ENCODE measurements around the gene SCRN2. TPM values are rescaled to one million over a fixed set of nuclear protein-coding genes. Genes with fewer than 3 reads are reported as not detected.

SCRN2 gene
- total and polyA plus RNA-seq, 2 of the 13 experiments (the other 11 are each of a cell fraction or from before 2014, with no cell fraction given): 21.7 to 29.5 TPM

GRCh38 chr17:47821424-47822391 is 19.4 kb downstream of the SCRN2 start, which contains the start of gene OSBPL7 (continued):
- TF ChIP-seq GTF2F1 (IDR thresholded peaks at IDR 0.05; ENCODE audit: low read length): no peak
- TF ChIP-seq CBFB (CRISPR knock-in tag; IDR thresholded peaks at IDR 0.05): peak; percentile 52; the same call in 1 of the 2 replicates
- TF ChIP-seq ZGPAT (CRISPR knock-in tag; IDR thresholded peaks at IDR 0.05): peak; percentile 71; the same call in 1 of the 2 replicates
- TF ChIP-seq FIP1L1 (IDR thresholded peaks at IDR 0.05; ENCODE audit: borderline replicate concordance, insufficient read depth, low read depth, low read length): no peak
- TF ChIP-seq MYNN (CRISPR knock-in tag; IDR thresholded peaks at IDR 0.05; ENCODE audit: low read depth): no peak
- TF ChIP-seq ZBTB34 (CRISPR knock-in tag; IDR thresholded peaks at IDR 0.05): 0 out of 2 replicates have a peak, but pooled peaks have one; percentile 58
- no peak for TF ChIP-seq SIX1 (CRISPR knock-in tag; IDR thresholded peaks at IDR 0.05; ENCODE audit: borderline replicate concordance)
- TF ChIP-seq YEATS2 (CRISPR knock-in tag; IDR thresholded peaks at IDR 0.05; ENCODE audit: borderline replicate concordance): peak; percentile 90; the same call in 1 of the 2 replicates
- peak; percentile 44; the same call in 1 of the 2 replicates for TF ChIP-seq ZNF768 (CRISPR knock-in tag; IDR thresholded peaks at IDR 0.05)
- peak; percentile 32; the same call in 1 of the 2 replicates for TF ChIP-seq BCL6 (CRISPR knock-in tag; IDR thresholded peaks at IDR 0.05)
- peak; percentile 95 for TF ChIP-seq HOMEZ (CRISPR knock-in tag; IDR thresholded peaks at IDR 0.05; ENCODE audit: low read depth)
- peak; percentile 19 for TF ChIP-seq HCFC1 (IDR thresholded peaks at IDR 0.05; ENCODE audit: low read depth, low read length)
- TF ChIP-seq RXRA (CRISPR knock-in tag; IDR thresholded peaks at IDR 0.05): peak; percentile 63
- peak; percentile 93; the same call in 1 of the 2 replicates for TF ChIP-seq SPEN (CRISPR knock-in tag; IDR thresholded peaks at IDR 0.05; ENCODE audit: low read depth)
- no peak for TF ChIP-seq STAT5B (CRISPR knock-in tag; IDR thresholded peaks at IDR 0.05)
- TF ChIP-seq SALL2 (CRISPR knock-in tag; IDR thresholded peaks at IDR 0.05): peak; percentile 62; the same call in 1 of the 2 replicates
- peak; percentile 73; the same call in 1 of the 2 replicates for TF ChIP-seq ETV5 (CRISPR knock-in tag; IDR thresholded peaks at IDR 0.05; ENCODE audit: borderline replicate concordance)
- TF ChIP-seq HBP1 (CRISPR knock-in tag; IDR thresholded peaks at IDR 0.05; ENCODE audit: low read depth): peak; percentile 71; the same call in 1 of the 2 replicates
- peak; percentile 80 for TF ChIP-seq KDM5B (CRISPR knock-in tag; IDR thresholded peaks at IDR 0.05; ENCODE audit: borderline replicate concordance)
- TF ChIP-seq ZBTB7B (CRISPR knock-in tag; IDR thresholded peaks at IDR 0.05): peak; percentile 49; the same call in 1 of the 2 replicates
- TF ChIP-seq SIN3A (IDR thresholded peaks at IDR 0.05; ENCODE audit: borderline replicate concordance, low read depth, low read length): peak; percentile 93
- TF ChIP-seq FOSL2 (CRISPR knock-in tag; IDR thresholded peaks at IDR 0.05): peak; percentile 70
- TF ChIP-seq ZNF274 (CRISPR knock-in tag; IDR thresholded peaks at IDR 0.05): peak; percentile 73
- no peak for TF ChIP-seq PHB2 (IDR thresholded peaks at IDR 0.05; ENCODE audit: partially characterized antibody)
- TF ChIP-seq ZNF605 (CRISPR knock-in tag; IDR thresholded peaks at IDR 0.05): peak; percentile 30; the same call in 1 of the 2 replicates

All from HepG2 (cell line).